H9 (cell line): ENCODE measurements around the gene CLEC9A. TPM values are rescaled to one million over a fixed set of nuclear protein-coding genes. Genes with fewer than 3 reads are reported as not detected.

ENCODE experiments used
- DNase-seq: peaks from one replicate; pipeline ENCODE4 v3.0.0-alpha.2; 2017
- H2AFZ ChIP-seq: one replicate; pipeline ENCODE4 v1.6.1; 2013; ENCODE audit warnings: mild to moderate bottlenecking, low read length, control low read depth, moderate library complexity
- H2AK5ac ChIP-seq: 2 replicates; pipeline ENCODE4 v1.6.1; 2013; ENCODE audit warnings: low read length, control low read depth, mixed read lengths; ENCODE audit not compliant: insufficient read length
- H2BK120ac ChIP-seq: one replicate; pipeline ENCODE4 v1.6.1; 2013; ENCODE audit warnings: low read depth, mild to moderate bottlenecking, low read length, control low read depth, inconsistent platforms; ENCODE audit not compliant: poor library complexity, severe bottlenecking
- H2BK12ac ChIP-seq: 2 replicates; pipeline ENCODE4 v1.6.1; 2013; ENCODE audit warnings: low read length, control low read depth, mixed read lengths, low read depth; ENCODE audit not compliant: insufficient read length
- H2BK15ac ChIP-seq: 2 replicates; pipeline ENCODE4 v1.6.1; 2013; ENCODE audit warnings: low read depth, low read length, control low read depth
- H2BK20ac ChIP-seq: one replicate; pipeline ENCODE4 v1.6.1; 2013; ENCODE audit warnings: low read depth, mild to moderate bottlenecking, low read length, control low read depth, inconsistent platforms; ENCODE audit not compliant: poor library complexity, severe bottlenecking
- H2BK5ac ChIP-seq: 2 replicates; pipeline ENCODE4 v1.6.1; 2013; ENCODE audit warnings: low read length, control low read depth, mixed read lengths; ENCODE audit not compliant: insufficient read length
- H3K14ac ChIP-seq: 2 replicates; pipeline ENCODE4 v1.6.1; 2013; ENCODE audit warnings: low read length, control low read depth; ENCODE audit not compliant: insufficient read depth
- H3K18ac ChIP-seq: 2 replicates; pipeline ENCODE4 v1.6.1; 2013; ENCODE audit warnings: low read depth, mild to moderate bottlenecking, mixed read lengths, low read length, control low read depth; ENCODE audit not compliant: insufficient read length
- H3K23ac ChIP-seq: 2 replicates; pipeline ENCODE4 v1.6.1; 2013; ENCODE audit warnings: low read length, control low read depth, mixed read lengths, low read depth; ENCODE audit not compliant: insufficient read length
- H3K23me2 ChIP-seq: 2 replicates; pipeline ENCODE4 v1.6.1; 2013; ENCODE audit warnings: low read depth, mild to moderate bottlenecking, mixed read lengths, low read length, control low read depth; ENCODE audit not compliant: insufficient read length, poor library complexity, severe bottlenecking
- H3K27ac ChIP-seq: 2 replicates; pipeline ENCODE4 v1.5.1; 2013; ENCODE audit warnings: low read length, control low read depth, mixed read lengths, low read depth; ENCODE audit not compliant: insufficient read length
- H3K27me3 ChIP-seq: 2 replicates; pipeline ENCODE4 v1.6.1; 2013; ENCODE audit warnings: low read length, control low read depth, inconsistent platforms; ENCODE audit not compliant: insufficient read depth
- H3K4ac ChIP-seq: 2 replicates; pipeline ENCODE4 v1.6.1; 2013; ENCODE audit warnings: low read depth, mild to moderate bottlenecking, control low read depth, inconsistent platforms, low read length, moderate library complexity
- H3K4me1 ChIP-seq: 2 replicates; pipeline ENCODE4 v1.6.1; 2013; ENCODE audit warnings: low read length, control low read depth, inconsistent platforms; ENCODE audit not compliant: insufficient read depth
- H3K4me2 ChIP-seq: 2 replicates; pipeline ENCODE4 v1.6.1; 2013; ENCODE audit warnings: low read length, control low read depth, mixed read lengths; ENCODE audit not compliant: insufficient read length, insufficient read depth
- H3K56ac ChIP-seq: 2 replicates; pipeline ENCODE4 v1.6.1; 2013; ENCODE audit warnings: low read depth, mild to moderate bottlenecking, mixed read lengths, low read length, control low read depth; ENCODE audit not compliant: insufficient read length
- H3K79me1 ChIP-seq: 2 replicates; pipeline ENCODE4 v1.6.1; 2013; ENCODE audit warnings: low read depth, mild to moderate bottlenecking, moderate library complexity, low read length, control low read depth, inconsistent platforms; ENCODE audit not compliant: insufficient read depth, poor library complexity, severe bottlenecking
- H3K79me2 ChIP-seq: 2 replicates; pipeline ENCODE4 v1.6.1; 2013; ENCODE audit warnings: low read length, control low read depth, inconsistent platforms; ENCODE audit not compliant: insufficient read depth
- H3K9ac ChIP-seq: 2 replicates; pipeline ENCODE4 v1.6.1; 2013; ENCODE audit warnings: low read length, control low read depth, mixed read lengths; ENCODE audit not compliant: insufficient read length; ENCODE audit errors: extremely low read depth
- H3K9me3 ChIP-seq: one replicate; pipeline ENCODE4 v1.6.1; 2013; ENCODE audit warnings: low read depth, low read length, inconsistent platforms; ENCODE audit not compliant: control insufficient read depth
- H3T11ph ChIP-seq: one replicate; pipeline ENCODE4 v1.6.1; 2013; ENCODE audit warnings: mild to moderate bottlenecking, low read length, control low read depth, inconsistent platforms
- H4K20me1 ChIP-seq: one replicate; pipeline ENCODE4 v1.6.1; 2013; ENCODE audit not compliant: control insufficient read depth, insufficient read length, insufficient read depth
- H4K5ac ChIP-seq: 2 replicates; pipeline ENCODE4 v1.6.1; 2013; ENCODE audit warnings: low read depth, mild to moderate bottlenecking, mixed read lengths, low read length, control low read depth; ENCODE audit not compliant: insufficient read length
- H4K8ac ChIP-seq: replicated peaks from 2 replicates; pipeline ENCODE4 v1.6.1; 2013; ENCODE audit warnings: low read length, control low read depth, mixed read lengths, low read depth; ENCODE audit not compliant: insufficient read length
- H4K91ac ChIP-seq: 2 replicates; pipeline ENCODE4 v1.6.1; 2013; ENCODE audit warnings: low read depth, mild to moderate bottlenecking, moderate library complexity, mixed read lengths, low read length, control low read depth; ENCODE audit not compliant: insufficient read length
- H3K27ac Mint-ChIP-seq, 3 experiments: 2 replicates in 2 of 3; 3 replicates in 1 of 3; pipeline ENCODE4 v1.8.0; 2020 to 2021; ENCODE audit warnings: mixed read lengths in 3 of 3, mild to moderate bottlenecking in 1 of 3, moderate library complexity in 1 of 3
- H3K27me3 Mint-ChIP-seq: 2 replicates; pipeline ENCODE4 v1.8.0; 2021; ENCODE audit warnings: low read depth, mild to moderate bottlenecking, moderate library complexity, mixed read lengths
- H3K36me3 Mint-ChIP-seq, 3 experiments: 2 replicates in 2 of 3; 3 replicates in 1 of 3; pipeline ENCODE4 v1.8.0; 2020 to 2021; ENCODE audit warnings: low read depth in 3 of 3, mixed read lengths in 3 of 3; ENCODE audit not compliant: insufficient read depth in 1 of 3
- H3K4me1 Mint-ChIP-seq, 2 experiments: 2 replicates each; pipeline ENCODE4 v1.8.0; 2020; ENCODE audit warnings: mixed read lengths in 2 of 2
- H3K4me3 Mint-ChIP-seq, 2 experiments: 2 replicates in 1 of 2; 3 replicates in 1 of 2; pipeline ENCODE4 v1.8.0; 2020 to 2021; ENCODE audit warnings: mild to moderate bottlenecking in 2 of 2, mixed read lengths in 2 of 2, moderate library complexity in 1 of 2
- H3K9me3 Mint-ChIP-seq, 2 experiments: 2 replicates in 1 of 2; 3 replicates in 1 of 2; pipeline ENCODE4 v1.8.0; 2020; ENCODE audit warnings: mild to moderate bottlenecking in 2 of 2, mixed read lengths in 2 of 2, moderate library complexity in 1 of 2
- CTCF ChIP-seq: fragments of 200-600 bp; sonication (generic); conservative IDR thresholded peaks from 3 replicates; pipeline ENCODE4 v1.8.0; 2021; ENCODE audit warnings: antibody characterized with exemption, mild to moderate bottlenecking
- WGBS: extraction: QIAGEN DNeasy Blood & Tissue Kit; methylation state at CpG from one replicate; pipeline ENCODE4 v1.1.7; 2013; ENCODE audit warnings: missing lambda C conversion rate, low lambda C conversion rate, mixed read lengths; ENCODE audit not compliant: insufficient read length; ENCODE audit errors: extremely low coverage; 5-methylcytosine and 5-hydroxymethylcytosine counted together
- total RNA-seq: library from RNA; stranded (reverse); gene quantifications from 2 replicates; pipeline ENCODE4 v1.2.1, GENCODE V29; 2021

CLEC9A gene
- total RNA-seq, 1 experiment from 2014 or later: not detected

- no peak overlapping the region for H3K27ac ChIP-seq
- H3K14ac ChIP-seq: no peak overlapping the region
- peaks cover 5% of the 10 kb centered on the region for H3K4me1 ChIP-seq
- H3K23ac ChIP-seq: no peak overlapping the region
- H3K4me2 ChIP-seq: no peak overlapping the region
- H3K9me3 ChIP-seq: no peaks in the 10 kb centered on the region
- H3K27me3 Mint-ChIP-seq: no peaks in the 10 kb centered on the region
- H3K27me3 ChIP-seq: no peaks in the 10 kb centered on the region
- H3K56ac ChIP-seq: no peak overlapping the region
- no peak overlapping the region for H2BK20ac ChIP-seq
- peaks cover 3 to 14% of the 10 kb centered on the region in 2 experiments; a peak in 2 of 4 replicates for H3K4me1 Mint-ChIP-seq
- H2AK5ac ChIP-seq: no peak overlapping the region
- H2BK5ac ChIP-seq: no peak overlapping the region
- DNase-seq: no peak
- no peak overlapping the region for H2BK12ac ChIP-seq
- TF ChIP-seq CTCF: no peak
- no peak overlapping the region for H3K4ac ChIP-seq
- H3K79me2 ChIP-seq: no peaks in the 10 kb centered on the region
- no peak overlapping the region for H3K9ac ChIP-seq
- H3T11ph ChIP-seq: no peak overlapping the region
- peaks cover 0 to 14% of the 10 kb centered on the region in 2 experiments; a peak in 3 of 5 replicates for H3K9me3 Mint-ChIP-seq
- no peak overlapping the region for H3K18ac ChIP-seq
- H4K20me1 ChIP-seq: no peaks in the 10 kb centered on the region
- H4K5ac ChIP-seq: no peak overlapping the region
- no peak overlapping the region for H2BK15ac ChIP-seq
- H3K79me1 ChIP-seq: no peaks in the 10 kb centered on the region
- no peak overlapping the region for H2BK120ac ChIP-seq
- H3K23me2 ChIP-seq: no peaks in the 10 kb centered on the region
- no peak overlapping the region for H3K27ac Mint-ChIP-seq
- H4K91ac ChIP-seq: no peak overlapping the region
- H3K4me3 Mint-ChIP-seq: no peak overlapping the region
- peaks cover 0 to 7% (median 2%) of the 10 kb centered on the region in 3 experiments; a peak in 4 of 7 replicates for H3K36me3 Mint-ChIP-seq
- no peak overlapping the region for H2AFZ ChIP-seq
- H4K8ac ChIP-seq: no peak overlapping the region
- no CpG with 5 or more reads among the region's 3 CpGs for WGBS
Measured at GRCh38 chr12:10027311-10027710, 3.2 kb upstream of the CLEC9A start.
